SK-N-SH treated with all-trans-retinoic acid at 6 μM for 48 hours (cell line): ENCODE results near the gene SMIM24.
"Not testable (repeated sequence)": the region's sequence is repeated elsewhere in the genome, so short reads cannot be mapped to it uniquely, and the experiment has no call there.

Source experiments
- ATAC-seq: fragments of 200-7000 bp; cut with Tn5 transposase; 3 replicates; pipeline ENCODE4 v1.9.1; 2020; ENCODE audit warnings: mild to moderate bottlenecking, moderate library complexity
- ARNTL ChIP-seq: fragments of 450-650 bp; formaldehyde crosslinking; IDR thresholded peaks from 2 replicates; pipeline ENCODE4 v1.5.0; 2020; ENCODE audit warnings: low read depth, mild to moderate bottlenecking, moderate library complexity, borderline replicate concordance
- BACH2 ChIP-seq: fragments of 250-450 bp; sonication (Bioruptor Pico); IDR thresholded peaks from 2 replicates; pipeline ENCODE4 v1.9.0; 2021; ENCODE audit warnings: mild to moderate bottlenecking, borderline replicate concordance
- CREB5 ChIP-seq: fragments of 250-450 bp; sonication (Bioruptor Pico); IDR thresholded peaks from 2 replicates; pipeline ENCODE4 v1.5.1; 2020; ENCODE audit warnings: low read depth, mild to moderate bottlenecking, moderate library complexity
- CSDC2 ChIP-seq: fragments of 250-450 bp; sonication (Bioruptor Pico); IDR thresholded peaks from 2 replicates; pipeline ENCODE4 v1.5.0; 2020; ENCODE audit warnings: mild to moderate bottlenecking, moderate library complexity
- CSRNP3 ChIP-seq: fragments of 250-450 bp; sonication (Bioruptor Pico); IDR thresholded peaks from 2 replicates; pipeline ENCODE4 v1.5.1; 2021; ENCODE audit warnings: mild to moderate bottlenecking, moderate library complexity
- ESRRG ChIP-seq: fragments of 250-450 bp; sonication (Bioruptor Pico); IDR thresholded peaks from 2 replicates; pipeline ENCODE4 v1.6.1; 2021; ENCODE audit warnings: mild to moderate bottlenecking
- GLIS3 ChIP-seq: fragments of 250-450 bp; sonication (Bioruptor Pico); IDR thresholded peaks from 2 replicates; pipeline ENCODE4 v1.5.0; 2020; ENCODE audit warnings: mild to moderate bottlenecking, moderate library complexity
- ISL1 ChIP-seq: fragments of 250-450 bp; sonication (Bioruptor Pico); IDR thresholded peaks from 2 replicates; pipeline ENCODE4 v2.1.2; 2022; ENCODE audit warnings: mild to moderate bottlenecking, moderate library complexity
- OSR1 ChIP-seq: fragments of 250-450 bp; sonication (Bioruptor Pico); IDR thresholded peaks from 2 replicates; pipeline ENCODE4 v1.8.0; 2022; ENCODE audit warnings: moderate library complexity, mild to moderate bottlenecking, inconsistent platforms
- PATZ1 ChIP-seq: fragments of 250-450 bp; sonication (Bioruptor Pico); IDR thresholded peaks from 2 replicates; pipeline ENCODE4 v1.8.0; 2020; ENCODE audit warnings: mild to moderate bottlenecking, moderate library complexity, borderline replicate concordance
- PPARA ChIP-seq: fragments of 250-450 bp; sonication (Bioruptor Pico); IDR thresholded peaks from 2 replicates; pipeline ENCODE4 v1.5.0; 2020; ENCODE audit warnings: mild to moderate bottlenecking, borderline replicate concordance
- RARB ChIP-seq: fragments of 250-450 bp; sonication (Bioruptor Pico); IDR thresholded peaks from 2 replicates; pipeline ENCODE4 v1.8.0; 2021; ENCODE audit warnings: mild to moderate bottlenecking, moderate library complexity
- SNAI2 ChIP-seq: fragments of 250-450 bp; sonication (Bioruptor Pico); IDR thresholded peaks from 2 replicates; pipeline ENCODE4 v1.5.0; 2020; ENCODE audit warnings: mild to moderate bottlenecking, moderate library complexity
- TCF4 ChIP-seq: fragments of 250-450 bp; sonication (Bioruptor Pico); IDR thresholded peaks from 2 replicates; pipeline ENCODE4 v1.8.0; 2021; ENCODE audit warnings: mild to moderate bottlenecking, moderate library complexity, borderline replicate concordance
- TSHZ2 ChIP-seq: fragments of 250-450 bp; sonication (Bioruptor Pico); IDR thresholded peaks from 2 replicates; pipeline ENCODE4 v1.5.0; 2020; ENCODE audit warnings: mild to moderate bottlenecking, moderate library complexity
- ZC3H10 ChIP-seq: fragments of 250-450 bp; sonication (Bioruptor Pico); IDR thresholded peaks from 2 replicates; pipeline ENCODE4 v1.5.1; 2021; ENCODE audit warnings: mild to moderate bottlenecking, moderate library complexity
- ZFP3 ChIP-seq: fragments of 250-450 bp; sonication (Bioruptor Pico); IDR thresholded peaks from 2 replicates; pipeline ENCODE4 v1.5.0; 2020; ENCODE audit warnings: mild to moderate bottlenecking, moderate library complexity
- ZFP30 ChIP-seq: fragments of 450-650 bp; formaldehyde crosslinking; IDR thresholded peaks from 2 replicates; pipeline ENCODE4 v1.5.0; 2022; ENCODE audit warnings: mild to moderate bottlenecking, moderate library complexity
- ZNF70 ChIP-seq: fragments of 450-650 bp; formaldehyde crosslinking; IDR thresholded peaks from 2 replicates; pipeline ENCODE4 v1.5.0; 2020; ENCODE audit warnings: mild to moderate bottlenecking, moderate library complexity
- ZNF8 ChIP-seq: fragments of 450-650 bp; formaldehyde crosslinking; IDR thresholded peaks from 2 replicates; pipeline ENCODE4 v1.5.0; 2020; ENCODE audit warnings: mild to moderate bottlenecking, moderate library complexity

SMIM24 gene

GRCh38 chr19:3433805-3434540 is 46.4 kb downstream of the SMIM24 start:
- ATAC-seq, result no peak
- TF ChIP-seq ZNF70 (CRISPR knock-in tag) (no peak), CSRNP3 (CRISPR knock-in tag) (no peak), ZC3H10 (CRISPR knock-in tag) (no peak), ESRRG (CRISPR knock-in tag) (no peak), ZFP30 (CRISPR knock-in tag) (no peak), TCF4 (CRISPR knock-in tag) (no peak), PATZ1 (CRISPR knock-in tag) (no peak), BACH2 (no peak), SNAI2 (CRISPR knock-in tag) (no peak), ZFP3 (no peak), RARB (CRISPR knock-in tag) (no peak), OSR1 (CRISPR knock-in tag) (no peak), ISL1 (no peak), PPARA (no peak), CSDC2 (CRISPR knock-in tag) (no peak), ARNTL (no peak), TSHZ2 (CRISPR knock-in tag) (no peak), CREB5 (no peak), ZNF8 (CRISPR knock-in tag) (no peak)
- TF ChIP-seq, all 23 proteins: peak for 0

GRCh38 chr19:3433313-3433712 is 47.0 kb downstream of the SMIM24 start:
- TF ChIP-seq ZNF70 (CRISPR knock-in tag), result no peak
- no peak for TF ChIP-seq ARNTL
- no peak for TF ChIP-seq RARB (CRISPR knock-in tag)
- no peak for TF ChIP-seq CREB5
- TF ChIP-seq GLIS3 (CRISPR knock-in tag), result no peak
- TF ChIP-seq SNAI2 (CRISPR knock-in tag), result no peak
- ATAC-seq, result no peak

GRCh38 chr19:3431760-3432397 is 48.4 kb downstream of the SMIM24 start:
- ATAC-seq, result no peak

GRCh38 chr19:3430366-3430680 is 50.0 kb downstream of the SMIM24 start:
- ATAC-seq, result not testable (repeated sequence)

More at GRCh38 chr19:3431760-3432397, 48.4 kb downstream of the SMIM24 start:
- TF ChIP-seq ZFP3, result no peak
- no peak for TF ChIP-seq ARNTL
- TF ChIP-seq RARB (CRISPR knock-in tag), result no peak
- TF ChIP-seq, all 23 proteins: peak for 0
